GM21360 (cell line): ENCODE data around the gene ITGB7.

ENCODE experiments used
- ATAC-seq: cut with Tn5 transposase; IDR thresholded peaks from one replicate; pipeline ENCODE4 v1.9.1; 2021; ENCODE audit warnings: mild to moderate bottlenecking, moderate library complexity; ENCODE audit not compliant: unreplicated experiment

Gene ITGB7

GRCh38 chr12:53199700-53200099 is 7.4 kb downstream of the ITGB7 start:
- no peak for ATAC-seq

GRCh38 chr12:53198486-53199110 is 8.5 kb downstream of the ITGB7 start:
- no peak for ATAC-seq

GRCh38 chr12:53197011-53197640 is 9.9 kb downstream of the ITGB7 start:
- no peak for ATAC-seq

GRCh38 chr12:53196486-53196885 is 10.6 kb downstream of the ITGB7 start:
- no peak for ATAC-seq

- ATAC-seq = no peak
Observed at GRCh38 chr12:53195516-53196420, 11.3 kb downstream of the ITGB7 start.

- no peak for ATAC-seq
Observed at GRCh38 chr12:53194973-53195372, 12.1 kb downstream of the ITGB7 start.

GRCh38 chr12:53193985-53194716 is 12.9 kb downstream of the ITGB7 start:
- ATAC-seq = no peak

- no peak for ATAC-seq
Observed at GRCh38 chr12:53193040-53193439, 14.0 kb downstream of the ITGB7 start.

GRCh38 chr12:53192531-53193021 is 14.5 kb downstream of the ITGB7 start:
- ATAC-seq = no peak

GRCh38 chr12:53191885-53192530 is 15.0 kb downstream of the ITGB7 start:
- ATAC-seq = no peak

GRCh38 chr12:53191096-53191884 is 15.8 kb downstream of the ITGB7 start:
- ATAC-seq = no peak

GRCh38 chr12:53190108-53190729 is 16.8 kb downstream of the ITGB7 start:
- ATAC-seq = no peak

- no peak for ATAC-seq
Observed at GRCh38 chr12:53187145-53187899, 19.7 kb downstream of the ITGB7 start.

- ATAC-seq = no peak
Observed at GRCh38 chr12:53186745-53187144, 20.3 kb downstream of the ITGB7 start.

- no peak for ATAC-seq
Observed at GRCh38 chr12:53185582-53186153, 21.4 kb downstream of the ITGB7 start.

GRCh38 chr12:53184828-53185227 is 22.2 kb downstream of the ITGB7 start:
- ATAC-seq = no peak

GRCh38 chr12:53182903-53183302 is 24.1 kb downstream of the ITGB7 start:
- ATAC-seq = no peak

GRCh38 chr12:53181935-53182334 is 25.1 kb downstream of the ITGB7 start:
- ATAC-seq = no peak
